ENCODE data around the gene HTT-AS.

DNA sequence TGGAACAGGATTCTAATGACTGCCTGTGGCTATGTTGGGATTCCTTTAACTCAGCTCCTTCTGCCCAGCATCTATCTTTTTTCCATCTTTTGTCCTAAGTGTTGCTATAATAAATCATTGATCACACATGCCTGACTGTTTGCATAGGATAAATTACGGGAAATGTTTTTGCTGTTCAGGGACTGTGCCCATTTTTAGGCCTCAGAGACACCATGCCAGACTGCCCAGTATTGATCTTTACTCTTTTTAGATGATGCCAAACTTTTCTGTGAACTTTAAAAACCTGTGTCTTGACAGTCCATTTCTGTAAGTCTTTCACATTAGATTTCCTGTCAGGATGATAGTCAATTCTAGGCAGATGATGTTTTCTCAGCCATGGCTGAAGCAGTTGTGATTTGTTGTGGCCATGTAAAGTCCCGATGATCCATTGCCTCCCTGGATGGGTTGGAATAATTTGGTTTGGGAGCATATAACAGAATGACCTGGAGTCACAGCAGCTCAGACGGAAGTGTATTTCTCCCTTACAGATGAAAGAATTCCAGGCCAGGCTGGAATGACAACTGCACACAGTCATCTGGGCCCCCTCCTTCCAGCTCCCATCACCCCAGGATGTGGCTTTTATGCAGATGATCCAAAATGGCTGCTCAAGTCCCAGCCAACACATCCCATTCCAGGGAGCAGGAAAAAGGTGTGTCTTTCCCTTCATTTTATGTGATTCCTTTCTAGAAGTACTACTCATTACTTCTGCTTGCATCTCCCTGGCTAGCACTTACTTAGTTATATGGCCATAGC, 3.4 kb downstream of the HTT-AS start:
- TF ChIP-seq PBX3 (IDR thresholded peaks at IDR 0.05) (no peak), MEF2A (IDR thresholded peaks at IDR 0.05; ENCODE audit: borderline replicate concordance, low read depth) (no peak), CTCF (IDR thresholded peaks at IDR 0.05) (no peak), MAX (IDR thresholded peaks at IDR 0.05; ENCODE audit: low read depth) (no peak), RCOR1 (IDR thresholded peaks at IDR 0.05; ENCODE audit: low read length) (no peak), POLR2AphosphoS5 (IDR thresholded peaks at IDR 0.05; ENCODE audit: low read depth, low read length) (no peak), RFX5 (IDR thresholded peaks at IDR 0.05; ENCODE audit: low read length) (no peak), SIN3A (IDR thresholded peaks at IDR 0.05; ENCODE audit: borderline replicate concordance, low read depth, low read length) (no peak), EP300 (IDR thresholded peaks at IDR 0.05; ENCODE audit: borderline replicate concordance in 1 of 2, low read depth in 1 of 2, low read length in 1 of 2) (no peak), TEAD4 (IDR thresholded peaks at IDR 0.05; ENCODE audit: borderline replicate concordance, insufficient read depth) (no peak)
